Measurements from ENCODE around the gene XYLB.

The XYLB gene

DNA sequence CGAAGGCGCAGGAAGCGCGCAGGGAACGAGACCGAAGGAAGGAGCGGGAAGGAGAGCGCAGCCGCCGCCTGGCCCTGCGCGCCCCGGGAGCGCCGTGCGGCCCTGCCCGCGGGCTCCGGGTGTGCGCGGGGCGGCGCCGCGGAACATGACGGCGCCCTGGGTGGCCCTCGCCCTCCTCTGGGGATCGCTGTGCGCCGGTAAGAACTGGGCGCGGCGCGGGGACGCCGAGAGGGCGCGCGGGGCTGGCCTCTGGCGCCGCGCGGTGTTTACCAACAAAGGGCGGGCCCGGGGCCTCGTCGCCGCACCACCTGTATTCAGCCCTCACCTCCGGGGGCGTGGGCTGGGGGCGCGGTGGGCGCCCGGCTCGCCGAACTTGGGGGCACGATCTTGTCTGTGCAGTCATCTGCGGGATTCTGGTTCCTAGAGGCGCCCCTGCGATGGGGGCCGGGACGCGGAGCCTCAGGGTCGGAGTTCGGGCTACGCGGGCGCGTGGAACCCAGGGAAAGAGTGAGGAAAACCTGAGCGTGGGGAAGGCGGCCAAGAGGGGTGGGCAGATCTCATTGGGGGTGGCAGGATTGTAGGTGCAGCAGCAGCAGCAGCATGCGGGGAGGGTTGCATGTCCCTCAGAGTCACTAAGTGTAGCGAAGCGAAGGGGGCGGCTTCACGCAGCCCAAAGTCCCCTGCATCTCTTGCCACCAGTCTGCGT lies 107.7 kb downstream of the XYLB start:
- no peak for FAIRE-seq
- no peak for DNase-seq (ENCODE audit: low spot score)

DNA sequence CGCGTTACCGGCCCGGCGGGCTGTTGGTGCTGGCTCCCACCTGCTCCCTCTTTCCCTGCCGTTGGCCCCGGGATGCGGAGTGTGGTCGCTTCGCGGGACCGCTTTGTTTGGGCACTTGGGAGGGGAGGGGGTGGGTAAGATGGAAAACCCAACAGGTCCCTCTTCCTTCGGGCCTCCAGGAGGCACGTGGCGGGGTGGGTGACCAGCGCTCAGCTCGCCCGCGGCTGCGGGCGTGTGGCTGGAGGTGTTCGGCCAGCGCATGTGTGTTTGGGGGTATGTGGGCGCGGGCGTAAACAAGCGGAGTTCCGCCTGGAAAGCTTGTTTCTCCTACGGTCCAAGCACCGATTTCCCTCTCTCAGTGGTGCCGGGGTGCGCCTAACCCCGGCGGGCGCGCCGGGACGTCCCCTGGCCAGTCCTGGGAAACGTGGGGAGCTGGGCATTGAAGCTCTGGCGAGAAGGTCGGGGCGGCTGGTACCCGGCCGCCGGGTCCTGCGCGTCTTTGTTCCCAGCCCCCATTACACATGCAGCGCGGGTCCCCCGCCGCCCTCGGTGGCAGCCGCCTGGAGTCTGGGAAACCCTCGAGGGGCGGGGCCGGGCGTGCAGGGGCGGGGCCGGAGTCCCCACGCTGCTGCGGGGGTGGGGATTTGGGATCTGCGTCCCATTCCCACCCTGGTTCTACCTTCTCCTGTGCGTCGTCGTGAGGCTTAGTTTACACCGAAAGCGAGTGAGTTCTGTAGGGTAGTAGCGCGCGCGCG lies 108.5 kb downstream of the XYLB start:
- DNase-seq (ENCODE audit: low spot score) (peak; percentile 35), FAIRE-seq (no peak)

DNA sequence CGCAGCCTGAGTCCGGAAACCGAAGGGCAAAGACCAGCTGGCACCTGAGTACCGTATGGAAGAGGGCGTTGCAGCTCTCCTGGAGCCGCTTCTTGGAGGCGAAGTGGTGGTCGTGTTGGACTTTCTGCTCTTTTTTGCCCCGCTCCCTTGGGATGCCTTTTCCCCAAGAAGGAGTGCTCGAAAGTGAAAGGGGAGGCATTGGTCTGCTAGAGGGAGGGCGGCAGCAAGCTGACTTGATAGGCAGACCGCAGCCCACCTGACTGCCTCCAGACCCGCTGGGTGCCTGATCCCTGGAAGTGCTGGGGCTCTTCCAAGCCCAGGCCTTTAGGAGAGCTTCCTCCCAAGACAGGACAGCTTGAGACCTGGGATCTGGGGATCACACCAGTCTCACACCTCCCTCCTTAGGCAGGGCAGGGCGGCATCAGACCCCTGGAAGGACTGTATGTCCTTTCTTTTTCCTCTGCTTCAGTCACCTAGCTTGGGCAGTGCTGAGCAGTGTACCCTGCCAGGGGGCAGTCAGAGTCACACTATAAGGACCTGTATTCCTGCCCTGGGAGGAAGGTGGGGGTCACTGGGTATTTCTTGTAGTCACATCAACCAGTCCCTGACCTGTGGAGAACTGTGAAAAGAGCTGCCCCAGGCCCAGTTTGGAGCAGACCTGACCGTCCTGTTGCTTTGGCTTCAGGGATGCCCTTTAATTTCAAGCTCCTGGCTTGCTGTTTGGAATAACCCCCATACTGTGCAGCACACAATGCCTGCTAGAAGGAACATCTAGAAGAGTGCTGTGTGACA lies 109.2 kb downstream of the XYLB start:
- DNase-seq (ENCODE audit: low spot score) (no peak), FAIRE-seq (no peak)

DNA sequence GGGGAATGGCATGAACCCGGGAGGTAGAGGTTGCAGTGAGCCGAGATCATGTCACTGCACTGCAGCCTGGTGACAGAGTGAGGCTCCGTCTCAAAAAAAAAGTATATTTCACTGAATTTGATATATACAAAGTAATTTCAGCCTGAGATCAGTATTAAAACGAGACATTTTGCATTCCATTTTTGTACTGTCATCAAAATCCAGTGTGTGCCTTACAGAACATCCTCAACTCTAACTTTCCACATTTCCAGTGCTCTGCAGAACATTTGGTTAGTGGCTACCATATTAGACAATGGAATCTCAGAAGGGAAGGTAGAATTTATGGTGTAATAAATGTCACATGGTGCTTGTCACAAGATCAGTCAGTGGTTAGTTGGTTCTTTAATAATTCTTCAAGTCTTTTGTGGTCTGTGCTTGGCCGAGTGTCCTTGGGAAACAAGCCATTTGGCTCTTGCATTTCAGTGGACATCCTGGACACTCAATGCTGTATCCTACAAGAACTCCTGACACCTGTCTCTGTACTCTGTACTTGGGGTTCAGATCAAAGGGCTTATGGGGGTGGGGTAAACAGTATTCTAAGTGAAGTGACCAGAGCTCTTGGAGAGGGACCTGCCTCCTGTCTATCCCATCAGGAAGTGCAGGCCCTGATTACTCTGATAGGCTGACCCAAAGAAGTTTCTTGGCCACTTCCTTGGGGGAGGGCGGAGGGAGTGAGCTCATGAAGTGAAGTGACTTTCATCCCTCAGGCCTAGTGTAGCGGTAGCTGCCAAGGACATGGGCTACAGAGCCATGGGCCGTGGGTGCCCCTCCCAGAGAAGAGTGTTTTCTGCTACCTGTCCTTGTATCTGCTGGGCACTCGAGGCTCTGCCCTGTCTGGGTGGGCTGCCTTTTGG lies 110.8 kb downstream of the XYLB start:
- FAIRE-seq (no peak), DNase-seq (ENCODE audit: low spot score) (no peak)

DNA sequence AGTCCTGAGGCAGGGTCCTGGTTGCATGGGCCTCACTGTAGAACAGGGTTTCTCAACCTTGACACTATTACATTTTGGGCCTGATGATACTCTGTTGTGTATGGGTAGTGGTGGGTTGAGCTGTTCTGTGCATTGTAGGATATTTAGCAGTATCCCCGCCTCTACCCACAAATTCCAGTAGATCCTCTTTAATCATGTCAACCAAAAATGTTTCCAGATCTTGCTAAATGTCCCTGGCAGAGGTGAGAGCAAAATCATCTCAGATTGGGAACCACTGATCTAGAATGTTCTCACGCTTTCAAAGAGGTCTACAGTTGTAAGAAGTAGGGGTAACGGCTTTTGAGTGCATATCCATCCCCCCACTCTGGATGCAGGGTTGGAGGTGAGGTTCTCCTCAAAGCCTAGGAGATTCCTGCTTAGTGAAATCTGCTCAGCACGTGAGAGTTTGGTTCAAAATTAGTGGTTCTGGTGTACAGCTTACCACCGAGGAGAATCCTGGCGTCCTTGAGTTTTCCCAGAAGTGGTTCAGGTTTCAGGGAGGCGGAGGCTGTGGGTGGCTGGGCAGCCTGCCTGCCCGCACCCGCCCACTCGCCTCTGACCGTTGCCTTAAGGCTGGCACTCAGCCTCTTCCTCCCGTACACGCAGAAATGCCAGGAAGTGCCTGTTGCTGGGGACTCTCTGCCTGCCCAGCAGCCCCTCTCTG lies 112.4 kb downstream of the XYLB start:
- DNase-seq (ENCODE audit: low spot score), result peak; percentile 44
- no peak for FAIRE-seq

DNA sequence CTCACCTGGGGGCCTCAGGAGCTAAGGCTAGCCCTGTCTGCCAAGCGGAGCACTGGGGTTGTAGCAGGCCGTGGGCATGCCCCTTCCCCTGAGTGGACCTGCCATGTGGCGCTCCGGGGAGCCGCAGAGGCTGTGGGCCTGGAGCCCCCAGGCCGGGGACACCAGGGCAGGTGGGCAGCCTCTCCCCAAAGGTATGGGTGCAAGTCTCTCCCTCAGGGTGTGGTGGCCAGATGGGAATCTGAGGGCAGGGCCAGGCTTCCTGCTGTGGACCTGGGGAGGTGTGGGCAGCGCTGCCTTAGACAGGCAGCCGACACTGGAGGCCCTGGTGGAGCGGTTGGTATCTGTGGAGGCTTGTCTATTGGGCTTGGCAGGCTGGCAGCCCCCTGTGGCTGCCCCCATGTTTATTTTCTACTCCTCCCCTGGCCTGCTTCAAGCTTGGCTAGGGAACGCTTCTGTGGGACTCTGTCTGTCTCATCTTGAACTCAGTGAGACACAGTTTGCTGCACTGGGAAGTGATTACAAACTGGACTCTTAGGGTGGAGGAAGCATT lies 113.0 kb downstream of the XYLB start:
- no peak for DNase-seq (ENCODE audit: low spot score)
- no peak for FAIRE-seq

DNA sequence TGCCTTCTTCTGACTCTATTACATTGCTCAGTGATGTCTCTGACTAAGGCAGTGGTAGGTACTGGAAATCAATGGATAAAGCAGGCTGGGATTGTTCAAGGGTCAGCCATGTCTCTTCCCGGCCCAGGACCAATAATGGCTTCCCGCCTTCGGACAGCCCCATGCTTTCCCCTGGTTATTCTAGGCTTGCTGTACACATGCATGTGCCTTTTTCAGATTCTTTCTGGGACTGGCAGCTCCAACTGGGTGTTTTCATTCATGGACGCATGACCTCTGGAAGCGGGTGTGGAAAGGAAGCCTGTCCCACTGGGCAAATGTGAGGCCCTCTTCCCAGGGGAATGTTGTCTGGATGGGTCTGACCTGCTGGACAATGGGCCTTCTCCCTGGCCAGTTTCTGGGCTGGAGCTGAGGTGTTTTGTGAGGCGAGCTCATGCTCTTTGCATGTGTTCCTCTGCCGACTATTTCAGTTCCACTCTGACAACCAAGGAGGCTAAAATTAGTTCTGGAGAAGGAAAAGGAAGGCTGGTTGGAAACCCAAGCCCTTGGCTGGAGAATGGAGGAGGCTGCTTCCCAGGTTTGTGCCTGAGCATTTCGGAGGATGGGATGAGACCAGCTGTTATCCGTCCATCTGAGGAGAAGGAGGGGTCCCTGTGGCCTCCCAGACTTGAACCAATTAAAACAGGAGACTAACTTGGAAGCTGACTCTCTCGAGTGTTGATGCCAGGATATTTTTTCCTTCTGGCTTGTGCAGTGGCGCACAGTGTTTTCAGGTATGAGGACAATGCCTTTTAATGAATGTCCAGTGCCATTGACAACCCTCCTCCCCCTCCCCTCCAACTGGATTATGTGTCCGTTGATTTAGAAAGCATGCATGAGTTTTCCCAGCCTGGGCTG lies 114.0 kb downstream of the XYLB start:
- no peak for FAIRE-seq
- no peak for DNase-seq (ENCODE audit: low spot score)
